Glomerular visceral epithelial cell (primary cell): ENCODE data around the gene APEX2.
"Not testable (repeated sequence)": the region's sequence is repeated elsewhere in the genome, so short reads cannot be mapped to it uniquely, and the experiment has no call there.

Experiments used
- DNase-seq: peaks from one replicate; pipeline ENCODE4 v3.0.0-alpha.2; 2016; ENCODE audit errors: extremely low spot score

APEX2 gene

GRCh38 chrX:54999717-55000598 lies at the start of gene APEX2:
Gene APEX2 (plus strand): TSS chrX:55000363. CDS start chrX:55000423, 60 bp downstream.
- DNase-seq = peak; percentile 89

- no peak for DNase-seq
These were observed 49.3 kb upstream of the APEX2 start for GRCh38 chrX:54950730-54951375.

- DNase-seq = no peak
These were observed 38.4 kb upstream of the APEX2 start for GRCh38 chrX:54961750-54962149.

GRCh38 chrX:54964766-54965497 lies 35.2 kb upstream of the APEX2 start:
- DNase-seq = no peak

- no peak for DNase-seq
These were observed 22.8 kb upstream of the APEX2 start for GRCh38 chrX:54977387-54977786.

GRCh38 chrX:54978448-54978847 lies 21.7 kb upstream of the APEX2 start:
- DNase-seq = peak; percentile 30

- no peak for DNase-seq
These were observed 20.7 kb upstream of the APEX2 start for GRCh38 chrX:54979432-54979831.

GRCh38 chrX:54980334-54980733 lies 19.8 kb upstream of the APEX2 start:
- no peak for DNase-seq

GRCh38 chrX:54983306-54983705 lies 16.9 kb upstream of the APEX2 start:
- DNase-seq = not testable (repeated sequence)

- no peak for DNase-seq
These were observed 8.5 kb upstream of the APEX2 start for GRCh38 chrX:54991706-54992105.

- no peak for DNase-seq
These were observed 7.1 kb upstream of the APEX2 start for GRCh38 chrX:54992911-54993622.

- DNase-seq = no peak
These were observed 6.1 kb upstream of the APEX2 start, which contains the start of gene PFKFB1 for GRCh38 chrX:54994099-54994498. Gene PFKFB1 (minus strand): TSS chrX:54994188. CDS start chrX:54994007, 181 bp downstream.

GRCh38 chrX:54994668-54995351 lies 5.4 kb upstream of the APEX2 start:
- no peak for DNase-seq

GRCh38 chrX:54995621-54996020 lies 4.5 kb upstream of the APEX2 start:
- DNase-seq = no peak

GRCh38 chrX:55004231-55004630 lies 4.1 kb downstream of the APEX2 start:
- no peak for DNase-seq

GRCh38 chrX:55005256-55005655 lies 5.1 kb downstream of the APEX2 start:
- no peak for DNase-seq

- no peak for DNase-seq
These were observed 6.9 kb downstream of the APEX2 start for GRCh38 chrX:55006827-55007621.

GRCh38 chrX:55007656-55008055 lies 7.5 kb downstream of the APEX2 start:
- peak; percentile 55 for DNase-seq

- DNase-seq = peak; percentile 6
These were observed 8.6 kb downstream of the APEX2 start for GRCh38 chrX:55008571-55009358.
